Measurements from ENCODE around the gene IFT122. TPM values are rescaled to one million over a fixed set of nuclear protein-coding genes. Genes with fewer than 3 reads are reported as not detected.
"Not testable (repeated sequence)": the region's sequence is repeated elsewhere in the genome, so short reads cannot be mapped to it uniquely, and the experiment has no call there.

Gene IFT122, protein sequence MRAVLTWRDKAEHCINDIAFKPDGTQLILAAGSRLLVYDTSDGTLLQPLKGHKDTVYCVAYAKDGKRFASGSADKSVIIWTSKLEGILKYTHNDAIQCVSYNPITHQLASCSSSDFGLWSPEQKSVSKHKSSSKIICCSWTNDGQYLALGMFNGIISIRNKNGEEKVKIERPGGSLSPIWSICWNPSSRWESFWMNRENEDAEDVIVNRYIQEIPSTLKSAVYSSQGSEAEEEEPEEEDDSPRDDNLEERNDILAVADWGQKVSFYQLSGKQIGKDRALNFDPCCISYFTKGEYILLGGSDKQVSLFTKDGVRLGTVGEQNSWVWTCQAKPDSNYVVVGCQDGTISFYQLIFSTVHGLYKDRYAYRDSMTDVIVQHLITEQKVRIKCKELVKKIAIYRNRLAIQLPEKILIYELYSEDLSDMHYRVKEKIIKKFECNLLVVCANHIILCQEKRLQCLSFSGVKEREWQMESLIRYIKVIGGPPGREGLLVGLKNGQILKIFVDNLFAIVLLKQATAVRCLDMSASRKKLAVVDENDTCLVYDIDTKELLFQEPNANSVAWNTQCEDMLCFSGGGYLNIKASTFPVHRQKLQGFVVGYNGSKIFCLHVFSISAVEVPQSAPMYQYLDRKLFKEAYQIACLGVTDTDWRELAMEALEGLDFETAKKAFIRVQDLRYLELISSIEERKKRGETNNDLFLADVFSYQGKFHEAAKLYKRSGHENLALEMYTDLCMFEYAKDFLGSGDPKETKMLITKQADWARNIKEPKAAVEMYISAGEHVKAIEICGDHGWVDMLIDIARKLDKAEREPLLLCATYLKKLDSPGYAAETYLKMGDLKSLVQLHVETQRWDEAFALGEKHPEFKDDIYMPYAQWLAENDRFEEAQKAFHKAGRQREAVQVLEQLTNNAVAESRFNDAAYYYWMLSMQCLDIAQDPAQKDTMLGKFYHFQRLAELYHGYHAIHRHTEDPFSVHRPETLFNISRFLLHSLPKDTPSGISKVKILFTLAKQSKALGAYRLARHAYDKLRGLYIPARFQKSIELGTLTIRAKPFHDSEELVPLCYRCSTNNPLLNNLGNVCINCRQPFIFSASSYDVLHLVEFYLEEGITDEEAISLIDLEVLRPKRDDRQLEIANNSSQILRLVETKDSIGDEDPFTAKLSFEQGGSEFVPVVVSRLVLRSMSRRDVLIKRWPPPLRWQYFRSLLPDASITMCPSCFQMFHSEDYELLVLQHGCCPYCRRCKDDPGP
- total RNA-seq: 10 to 100 TPM; 23.0 to 25.9 TPM

DNA sequence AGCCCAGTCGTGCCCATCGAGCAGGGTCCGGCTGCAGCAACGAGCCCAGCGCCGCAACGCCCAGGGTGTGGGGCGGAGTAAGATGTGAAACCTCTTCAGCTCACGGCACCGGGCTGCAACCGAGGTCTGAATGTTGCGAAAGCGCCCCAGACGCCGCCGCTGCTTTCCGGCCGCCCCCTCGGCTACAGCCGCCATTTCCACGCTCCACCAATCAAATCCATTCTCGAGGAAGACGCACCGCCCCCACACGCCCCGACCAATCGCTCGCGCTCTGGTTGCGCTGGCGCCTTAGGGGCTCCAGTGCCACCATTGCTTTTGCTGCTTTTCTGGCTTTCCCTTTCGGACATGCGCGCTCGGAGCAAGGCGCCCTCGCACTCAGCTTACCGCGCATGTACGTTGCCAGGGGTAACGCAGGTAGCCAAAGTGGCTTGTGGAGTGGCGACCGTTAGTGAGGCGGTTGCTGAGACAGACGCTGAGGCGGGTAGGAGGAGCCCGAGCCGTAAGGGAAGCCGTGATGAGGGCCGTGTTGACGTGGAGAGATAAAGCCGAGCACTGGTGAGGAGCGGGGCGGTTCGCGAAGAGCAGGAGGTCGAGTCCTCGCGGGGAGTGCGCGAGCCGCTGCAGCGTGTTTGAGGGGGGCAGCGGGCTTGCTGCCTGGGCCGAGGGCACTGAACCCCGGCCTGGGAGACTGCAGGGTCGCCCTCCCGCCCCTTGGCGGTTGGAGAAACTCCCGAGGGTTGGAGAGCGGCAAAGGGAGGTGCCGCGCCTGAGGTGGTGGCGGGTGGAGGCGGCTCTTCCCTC, at the start of gene IFT122, which contains the start of gene MBD4:
Gene IFT122, plus strand, starts transcription at position 408 of the 801 bp plus-strand sequence. Its CDS starts 107 bp downstream, at position 515.
Gene MBD4, minus strand, starts transcription at position 132 of the 801 bp plus-strand sequence. Its CDS starts 115 bp downstream, at position 17.
- peak within 1 kb of the TSS; percentile 95 for H3K27ac Mint-ChIP-seq
- H3K36me3 Mint-ChIP-seq: peaks cover 15% of the 10 kb centered on the region
- H3K4me3 Mint-ChIP-seq: peak within 1 kb of the TSS; percentile 87
- peaks cover 41% of the 10 kb centered on the region for H3K4me1 Mint-ChIP-seq
- ATAC-seq (ENCODE audit: low read depth) (peak; percentile 95), DNase-seq (peak; percentile 96)
- POLR2A ChIA-PET: interaction anchor here (0.5 to 4.1 kb wide), 16 partner anchors 11 to 425 kb away, joined by 3 to 40 read pairs (median 3); partner anchors contain the start of genes EFCAB12 and RAB43
- H3K9me3 Mint-ChIP-seq: no peaks in the 10 kb centered on the region
- H3K27me3 Mint-ChIP-seq: no peaks in the 10 kb centered on the region

DNA sequence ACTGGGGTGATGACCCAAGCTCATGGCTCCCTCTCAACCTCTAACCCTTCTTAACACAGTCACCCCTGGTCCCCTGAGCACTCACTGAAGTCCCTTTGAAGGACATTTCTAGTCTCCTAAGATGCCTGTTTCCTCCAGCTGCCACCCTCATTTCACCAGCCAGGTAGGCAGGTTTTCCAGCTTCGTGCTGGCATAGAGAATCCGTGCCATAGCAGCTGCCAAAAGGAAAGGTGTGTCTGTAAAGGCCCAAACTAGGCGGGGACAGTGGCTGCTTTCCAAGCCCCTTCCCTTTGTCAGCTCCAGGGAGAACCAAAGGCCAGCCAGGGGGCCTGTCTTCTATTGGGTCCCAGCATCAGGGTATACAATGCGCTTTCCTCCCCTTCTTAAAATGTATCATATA, 48.4 kb upstream of the IFT122 start:
- H3K27ac Mint-ChIP-seq; POLR2A ChIA-PET; ATAC-seq (ENCODE audit: low read depth); H3K4me3 Mint-ChIP-seq; H3K27me3 Mint-ChIP-seq; DNase-seq; H3K4me1 Mint-ChIP-seq; H3K9me3 Mint-ChIP-seq: not testable (repeated sequence)
- peaks cover 17% of the 10 kb centered on the region for H3K36me3 Mint-ChIP-seq

DNA sequence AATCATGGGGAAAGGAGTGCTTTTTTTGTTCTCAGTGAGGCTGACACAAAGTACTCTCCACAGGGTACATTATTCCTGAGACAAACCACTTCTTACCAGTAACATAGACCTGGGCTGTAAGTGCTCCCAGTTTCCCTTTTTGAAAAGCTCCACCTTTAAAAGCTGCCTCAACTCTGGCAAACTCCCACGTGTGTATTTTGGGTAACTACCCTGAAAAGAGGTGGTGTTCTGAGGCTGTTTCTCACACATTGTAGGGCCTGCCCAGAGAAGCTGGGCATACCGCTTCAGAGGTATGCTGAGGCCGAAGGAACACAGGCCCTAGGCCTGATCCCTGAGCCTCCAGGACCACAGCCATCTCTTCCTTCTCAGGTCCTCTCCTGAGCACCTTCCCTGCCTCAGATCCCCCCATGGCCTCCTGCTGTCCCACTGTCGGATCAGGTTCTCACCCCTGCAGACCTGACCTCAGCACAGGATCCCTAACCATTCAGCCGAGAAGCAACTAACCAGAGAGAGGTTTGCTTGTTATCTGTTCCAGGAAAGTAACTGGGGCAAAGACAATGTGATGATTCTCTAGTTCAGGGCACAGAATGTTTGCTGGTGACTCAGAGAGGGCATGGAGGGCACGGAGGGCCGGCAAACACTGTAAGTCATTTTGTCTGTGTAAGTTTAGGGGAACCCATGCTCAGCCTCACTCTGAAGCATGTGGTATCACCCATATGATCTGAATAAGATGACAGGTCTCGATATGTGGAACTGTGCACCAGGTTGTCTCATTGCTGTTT, 47.7 kb upstream of the IFT122 start:
- H3K4me1 Mint-ChIP-seq; H3K27ac Mint-ChIP-seq; ATAC-seq (ENCODE audit: low read depth); H3K27me3 Mint-ChIP-seq; DNase-seq; H3K9me3 Mint-ChIP-seq; POLR2A ChIA-PET; H3K4me3 Mint-ChIP-seq: not testable (repeated sequence)
- peaks cover 10% of the 10 kb centered on the region for H3K36me3 Mint-ChIP-seq

DNA sequence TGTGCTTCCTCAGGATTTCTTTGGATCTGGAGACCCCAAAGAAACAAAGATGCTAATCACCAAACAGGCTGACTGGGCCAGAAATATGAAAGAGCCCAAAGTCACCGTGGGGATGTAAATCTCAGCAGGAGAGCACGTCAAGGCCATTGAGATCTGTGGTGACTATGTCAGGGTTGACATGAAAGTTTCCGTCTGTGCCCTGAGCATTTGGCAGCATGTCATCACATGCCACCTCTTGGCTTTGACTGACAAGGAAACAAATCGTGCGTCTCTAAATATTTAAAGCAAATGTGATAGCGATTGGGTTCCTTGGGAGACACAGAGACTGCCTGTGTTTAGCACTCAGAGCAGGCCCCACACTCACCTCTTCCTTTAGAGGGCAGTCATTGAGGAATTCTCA, 46.8 kb upstream of the IFT122 start:
- H3K9me3 Mint-ChIP-seq: no peaks in the 10 kb centered on the region
- peaks cover 10% of the 10 kb centered on the region for H3K36me3 Mint-ChIP-seq
- peaks cover 18% of the 10 kb centered on the region for H3K4me1 Mint-ChIP-seq
- H3K27ac Mint-ChIP-seq: no peak overlapping the region
- no peaks in the 10 kb centered on the region for H3K27me3 Mint-ChIP-seq
- DNase-seq (no peak), ATAC-seq (ENCODE audit: low read depth) (no peak)
- H3K4me3 Mint-ChIP-seq: no peak overlapping the region
- POLR2A ChIA-PET: no interaction called here

DNA sequence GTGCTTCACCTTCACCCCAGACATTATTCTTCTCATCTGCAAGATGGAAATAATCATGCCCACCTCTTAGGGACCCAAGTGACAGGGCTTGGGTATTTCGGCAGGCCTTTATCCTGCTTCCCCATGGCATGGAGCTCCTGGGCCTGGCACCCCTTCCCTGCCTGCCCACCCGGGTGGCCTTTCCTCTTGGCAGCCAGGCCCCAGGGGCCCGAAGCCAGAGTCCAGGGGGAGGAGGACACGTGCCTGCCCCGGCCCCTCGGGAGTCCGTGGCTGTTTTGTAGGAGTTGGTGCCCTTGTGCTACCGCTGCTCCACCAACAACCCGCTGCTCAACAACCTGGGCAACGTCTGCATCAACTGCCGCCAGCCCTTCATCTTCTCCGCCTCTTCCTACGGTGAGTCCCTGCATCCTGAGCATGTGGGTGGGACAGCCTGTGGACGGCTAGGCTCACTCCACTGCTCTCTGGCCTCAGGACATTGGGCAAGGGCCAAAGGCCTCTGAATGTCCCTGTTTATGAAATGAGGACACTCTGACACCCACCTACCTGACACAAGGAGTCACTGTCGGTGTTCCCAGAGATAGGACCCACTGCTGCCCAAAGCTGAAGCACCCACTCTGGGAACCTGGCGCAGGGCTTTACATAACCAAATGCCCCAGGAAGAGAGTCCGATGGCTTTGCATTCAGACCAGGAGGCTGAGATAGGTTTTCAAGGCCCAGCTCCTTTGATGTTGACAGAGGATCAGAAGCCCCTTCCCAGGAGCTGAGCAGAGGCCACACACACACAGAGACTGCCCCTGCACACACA, 46.1 kb upstream of the IFT122 start:
- peaks cover 22% of the 10 kb centered on the region for H3K4me1 Mint-ChIP-seq
- not testable (repeated sequence) for H3K27me3 Mint-ChIP-seq; ATAC-seq (ENCODE audit: low read depth); H3K4me3 Mint-ChIP-seq; H3K9me3 Mint-ChIP-seq; DNase-seq; H3K36me3 Mint-ChIP-seq; H3K27ac Mint-ChIP-seq
- POLR2A ChIA-PET: interaction anchor here (0.6 kb wide), 1 partner anchor 247 kb away, joined by 3 read pairs; no protein-coding TSS in a partner anchor

DNA sequence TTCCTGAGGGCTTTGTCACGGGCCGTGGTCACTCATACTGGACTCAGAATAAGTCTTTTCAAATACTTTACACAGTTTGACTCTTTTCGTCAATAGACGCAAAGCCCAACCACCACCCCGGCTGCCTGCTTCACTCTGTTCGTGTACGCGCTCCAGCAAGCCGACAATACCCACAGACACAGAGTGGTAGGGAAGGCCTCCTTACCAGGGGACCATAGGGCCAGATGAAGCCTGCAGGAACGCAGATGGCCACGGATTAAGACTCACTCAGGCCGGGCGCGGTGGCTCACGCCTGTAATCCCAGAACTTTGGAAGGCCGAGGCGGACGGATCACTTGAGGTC, 41.2 kb upstream of the IFT122 start:
- peaks cover 4% of the 10 kb centered on the region for H3K36me3 Mint-ChIP-seq
- no peaks in the 10 kb centered on the region for H3K9me3 Mint-ChIP-seq
- POLR2A ChIA-PET: interaction anchor here (1.7 to 3.1 kb wide), 2 partner anchors 41 to 120 kb away, joined by 4 to 26 read pairs; partner anchors contain the start of genes HMCES, IFT122 and MBD4
- H3K27ac Mint-ChIP-seq: peak overlapping the region; percentile 92
- H3K27me3 Mint-ChIP-seq: no peaks in the 10 kb centered on the region
- peak overlapping the region; percentile 99 for H3K4me3 Mint-ChIP-seq
- ATAC-seq (ENCODE audit: low read depth): peak; percentile 32
- H3K4me1 Mint-ChIP-seq: peaks cover 29% of the 10 kb centered on the region
- DNase-seq: no peak

DNA sequence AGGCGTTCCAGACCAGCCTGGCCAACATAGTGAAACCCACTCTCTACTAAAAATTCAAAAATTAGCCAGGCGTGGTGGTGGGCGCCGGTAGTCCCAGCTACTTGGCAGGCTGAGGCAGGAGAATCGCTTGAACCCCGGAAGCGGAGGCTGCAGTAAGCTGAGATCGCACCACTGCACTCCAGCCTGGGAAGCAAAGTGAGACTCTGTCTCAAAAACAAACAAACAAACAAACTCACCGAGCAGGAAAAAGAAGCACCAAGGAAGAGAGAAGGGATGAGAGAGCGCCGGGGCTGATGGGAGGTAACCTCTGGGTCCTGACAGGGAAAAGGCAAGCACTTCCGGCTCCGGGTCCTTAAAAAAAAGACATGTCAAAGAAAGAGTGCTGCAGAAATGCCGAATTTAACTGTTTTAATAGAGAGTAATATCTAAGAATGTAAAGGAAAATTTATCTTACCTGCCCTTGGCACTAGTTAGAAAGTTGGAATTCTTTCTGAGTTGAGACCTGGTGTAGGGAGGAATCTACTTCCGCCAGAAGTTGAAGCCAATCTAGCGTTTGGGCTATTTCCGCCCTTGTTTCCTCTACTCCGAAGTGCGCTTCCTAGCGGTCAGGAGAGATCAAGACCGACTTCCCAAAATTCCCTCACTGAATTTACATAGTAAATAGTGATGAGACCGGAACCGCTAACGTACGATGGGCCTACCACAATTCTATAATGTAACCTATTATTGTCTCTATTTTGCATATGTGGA, 40.7 kb upstream of the IFT122 start:
- Mint-ChIP-seq H3K36me3 (peaks cover 4% of the 10 kb centered on the region), H3K27me3 (no peaks in the 10 kb centered on the region), H3K4me1 (peaks cover 29% of the 10 kb centered on the region), H3K9me3 (no peaks in the 10 kb centered on the region), H3K27ac (peak overlapping the region; percentile 92), H3K4me3 (peak overlapping the region; percentile 99)
- POLR2A ChIA-PET: interaction anchor here (0.8 to 3.1 kb wide), 5 partner anchors 10 to 121 kb away, joined by 3 to 26 read pairs (median 4); partner anchors contain the start of genes EFCAB12, HMCES, IFT122 and MBD4
- peak; percentile 62 for DNase-seq
- ATAC-seq (ENCODE audit: low read depth): peak; percentile 83

DNA sequence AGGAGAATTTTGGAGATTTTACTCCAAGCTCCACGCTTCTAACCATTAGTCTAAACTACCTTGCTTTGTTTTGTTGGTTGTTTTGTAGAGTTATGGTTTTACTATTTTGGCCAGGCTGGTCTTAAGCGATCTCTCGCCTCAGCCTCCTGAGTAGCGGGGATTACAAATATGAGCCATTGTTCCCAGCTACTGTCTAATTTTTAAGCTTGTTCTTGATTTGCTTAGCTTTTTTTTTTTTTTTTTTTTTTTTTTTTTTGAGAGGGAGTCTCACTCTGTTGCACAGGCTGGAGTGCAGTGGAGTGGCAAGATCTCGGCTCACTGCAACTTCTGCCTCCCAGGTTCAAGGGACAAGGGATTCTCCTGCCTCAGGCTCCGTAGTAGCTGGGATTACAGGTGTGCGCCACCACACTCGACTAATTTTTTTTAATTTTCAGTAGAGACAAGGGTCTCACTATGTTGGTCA, 40.1 kb upstream of the IFT122 start:
- peak overlapping the region; percentile 92 for H3K27ac Mint-ChIP-seq
- no peaks in the 10 kb centered on the region for H3K27me3 Mint-ChIP-seq
- H3K4me3 Mint-ChIP-seq: peak overlapping the region; percentile 99
- H3K9me3 Mint-ChIP-seq: no peaks in the 10 kb centered on the region
- POLR2A ChIA-PET: interaction anchor here (0.8 to 3.1 kb wide), 5 partner anchors 10 to 121 kb away, joined by 3 to 26 read pairs (median 4); partner anchors contain the start of genes EFCAB12, HMCES, IFT122 and MBD4
- peaks cover 4% of the 10 kb centered on the region for H3K36me3 Mint-ChIP-seq
- ATAC-seq (ENCODE audit: low read depth): no peak
- peaks cover 27% of the 10 kb centered on the region for H3K4me1 Mint-ChIP-seq
- no peak for DNase-seq

DNA sequence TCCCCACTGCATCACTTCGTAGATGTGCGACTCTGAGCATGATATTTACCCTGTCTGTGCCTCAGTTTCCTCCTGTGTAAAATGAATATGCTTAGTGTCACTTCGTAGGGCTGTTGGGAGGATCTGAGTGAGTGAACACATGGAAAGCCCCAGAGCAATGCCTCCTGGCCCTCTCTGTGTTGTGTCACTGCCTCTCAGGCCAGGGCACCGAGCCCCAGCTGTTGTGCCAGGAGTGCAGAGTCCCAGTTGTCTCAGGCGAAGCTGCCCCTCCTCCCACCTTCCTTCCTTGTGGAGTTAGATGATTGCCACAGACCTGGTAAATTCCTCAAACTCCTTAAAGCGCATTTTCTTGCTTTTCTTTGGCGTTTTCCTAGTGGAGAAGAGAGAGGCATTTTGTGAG, 37.8 kb upstream of the IFT122 start:
- Mint-ChIP-seq H3K4me3 (no peak overlapping the region), H3K27ac (no peak overlapping the region), H3K4me1 (peaks cover 20% of the 10 kb centered on the region), H3K36me3 (no peaks in the 10 kb centered on the region), H3K9me3 (no peaks in the 10 kb centered on the region), H3K27me3 (peaks cover 3% of the 10 kb centered on the region)
- DNase-seq: no peak
- no peak for ATAC-seq (ENCODE audit: low read depth)
- POLR2A ChIA-PET: no interaction called here

DNA sequence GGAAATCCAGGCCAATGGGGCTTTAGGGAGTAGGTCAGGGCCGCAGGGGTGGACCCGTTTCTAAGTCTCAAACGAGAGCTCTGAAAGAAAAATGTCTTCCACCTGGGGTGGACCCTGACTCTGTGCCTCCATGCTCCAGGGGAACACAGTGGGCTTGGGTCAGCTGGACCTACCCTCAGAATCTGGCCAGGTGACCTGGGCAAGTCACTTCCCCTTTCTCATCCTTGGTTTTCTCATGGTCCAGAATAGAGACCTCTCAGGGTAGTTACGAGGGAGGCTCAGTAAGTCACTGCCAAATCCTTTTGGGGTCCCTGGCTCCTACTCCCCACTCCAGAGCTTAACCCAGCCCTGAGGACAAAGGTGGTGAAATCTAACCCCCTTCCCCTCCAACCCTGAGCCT, 37.4 kb upstream of the IFT122 start:
- no peaks in the 10 kb centered on the region for H3K36me3 Mint-ChIP-seq
- H3K9me3 Mint-ChIP-seq: no peaks in the 10 kb centered on the region
- peaks cover 16% of the 10 kb centered on the region for H3K4me1 Mint-ChIP-seq
- ATAC-seq (ENCODE audit: low read depth): no peak
- no peak overlapping the region for H3K4me3 Mint-ChIP-seq
- H3K27ac Mint-ChIP-seq: no peak overlapping the region
- peaks cover 3% of the 10 kb centered on the region for H3K27me3 Mint-ChIP-seq
- DNase-seq: no peak
- POLR2A ChIA-PET: interaction anchor here (1.1 kb wide), 1 partner anchor 37 kb away, joined by 3 read pairs; the partner anchor contains the start of genes IFT122 and MBD4

All from activated naive CD8-positive, alpha-beta T cell treated with anti-CD3 and anti-CD28 coated beads, Interleukin-2, amount 10 ng/mL, durations not matched to agents 7 days and 5 days (primary cell).